Ramos (cell line): ENCODE results near the gene EBF3.

Experiments
- in situ Hi-C: fragments of 300-500 bp; cut with MboI; formaldehyde crosslinking; loops from one replicate; pipeline ENCODE4 v1.14.3; 2022; ENCODE audit warnings: low sequenced_read_pairs; ENCODE audit not compliant: unreplicated experiment

The EBF3 gene

DNA sequence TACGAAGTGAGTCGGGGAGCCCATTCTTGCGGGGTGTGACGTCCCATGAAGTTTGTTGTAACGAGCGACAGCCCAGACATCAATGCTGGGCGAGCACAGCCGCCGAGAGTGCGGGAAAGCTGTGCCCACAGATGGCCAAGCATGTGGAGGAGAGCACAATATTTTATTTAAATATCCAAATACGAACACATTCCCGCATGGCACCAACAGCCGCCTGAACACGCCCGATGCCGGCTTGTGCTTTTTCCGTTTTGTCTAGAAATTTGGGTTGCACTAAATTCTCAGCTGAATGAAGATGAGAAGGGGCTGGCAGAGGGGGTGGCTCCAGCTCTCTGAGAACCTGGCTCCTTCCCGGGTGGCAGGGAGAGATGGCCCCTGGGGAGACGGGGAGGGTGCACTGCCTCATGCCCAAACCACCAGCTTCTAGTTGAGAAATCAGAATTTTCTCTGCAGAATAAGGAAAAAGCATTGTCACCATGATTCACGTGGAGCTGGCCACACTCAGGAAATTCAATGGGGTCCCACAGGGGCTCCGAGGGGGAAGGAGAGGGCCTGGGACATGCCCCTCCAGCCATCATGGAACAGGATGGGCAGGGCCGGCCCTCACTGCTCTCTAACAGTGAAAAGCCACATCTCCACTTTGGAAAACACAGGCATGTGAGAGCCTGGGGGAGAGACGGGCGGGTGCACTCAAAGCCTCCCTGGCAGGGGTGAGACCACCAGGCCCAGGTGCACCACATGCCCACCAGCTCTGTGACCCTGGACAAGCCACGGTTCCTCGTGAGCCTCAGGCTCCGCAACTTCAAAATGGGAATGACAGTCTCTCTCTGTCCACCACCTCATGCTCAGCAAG lies 48.3 kb downstream of the EBF3 start:
- in situ Hi-C loops, result no loop called here

DNA sequence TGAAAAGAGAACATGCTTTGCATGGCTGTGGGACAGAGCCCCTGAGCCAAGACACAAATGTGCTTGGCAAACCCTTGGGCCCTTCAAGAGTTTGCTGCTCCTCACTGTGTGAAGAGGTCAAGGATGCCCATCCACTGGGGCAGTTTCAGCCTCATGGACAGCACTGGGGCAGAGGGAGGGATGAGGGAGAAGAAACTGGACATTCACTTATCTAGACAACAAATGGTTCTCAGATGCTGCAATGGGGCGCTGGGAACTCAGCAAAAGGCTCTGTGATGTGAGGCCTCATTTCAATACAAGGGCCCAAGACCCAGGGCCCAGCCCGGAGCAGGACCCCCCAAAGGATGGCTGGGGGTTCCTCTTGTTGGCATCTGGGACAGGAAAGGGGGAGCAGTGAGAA lies 49.1 kb downstream of the EBF3 start:
- in situ Hi-C loops, result no loop called here

DNA sequence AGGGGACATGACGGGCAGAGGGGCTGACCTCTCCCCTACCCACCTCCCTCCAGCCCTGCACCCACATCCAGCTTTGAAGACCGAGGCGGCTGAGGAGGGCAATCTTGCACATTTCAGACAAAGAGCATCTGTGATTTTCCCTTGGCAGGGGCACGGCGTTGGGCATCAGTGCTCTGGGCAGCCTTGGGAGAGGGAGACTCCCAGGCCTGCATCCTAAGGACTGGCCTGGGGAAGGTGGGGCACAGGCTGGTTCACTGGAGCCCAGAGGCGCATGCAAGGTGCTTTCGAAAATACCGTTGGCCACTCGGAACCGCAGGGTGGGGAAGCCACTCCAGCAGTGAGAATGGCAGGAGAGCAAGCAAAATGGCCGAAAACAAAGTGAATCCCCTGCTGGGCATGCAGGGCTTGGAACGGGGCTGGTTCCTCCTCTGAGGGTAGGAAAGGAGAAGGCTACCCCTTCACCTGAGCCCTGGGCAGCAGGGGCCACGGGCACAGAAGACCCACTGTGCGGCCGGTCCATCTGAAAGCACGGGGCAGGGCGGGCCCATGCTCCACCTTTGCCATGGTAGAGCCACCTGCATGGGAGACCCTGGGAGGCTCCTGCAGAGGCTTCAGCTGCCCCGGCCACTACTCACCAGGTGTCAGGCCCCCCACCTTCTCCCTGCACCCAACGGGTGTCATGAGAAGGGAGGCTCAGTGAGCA lies 49.8 kb downstream of the EBF3 start:
- in situ Hi-C loops, result no loop called here

DNA sequence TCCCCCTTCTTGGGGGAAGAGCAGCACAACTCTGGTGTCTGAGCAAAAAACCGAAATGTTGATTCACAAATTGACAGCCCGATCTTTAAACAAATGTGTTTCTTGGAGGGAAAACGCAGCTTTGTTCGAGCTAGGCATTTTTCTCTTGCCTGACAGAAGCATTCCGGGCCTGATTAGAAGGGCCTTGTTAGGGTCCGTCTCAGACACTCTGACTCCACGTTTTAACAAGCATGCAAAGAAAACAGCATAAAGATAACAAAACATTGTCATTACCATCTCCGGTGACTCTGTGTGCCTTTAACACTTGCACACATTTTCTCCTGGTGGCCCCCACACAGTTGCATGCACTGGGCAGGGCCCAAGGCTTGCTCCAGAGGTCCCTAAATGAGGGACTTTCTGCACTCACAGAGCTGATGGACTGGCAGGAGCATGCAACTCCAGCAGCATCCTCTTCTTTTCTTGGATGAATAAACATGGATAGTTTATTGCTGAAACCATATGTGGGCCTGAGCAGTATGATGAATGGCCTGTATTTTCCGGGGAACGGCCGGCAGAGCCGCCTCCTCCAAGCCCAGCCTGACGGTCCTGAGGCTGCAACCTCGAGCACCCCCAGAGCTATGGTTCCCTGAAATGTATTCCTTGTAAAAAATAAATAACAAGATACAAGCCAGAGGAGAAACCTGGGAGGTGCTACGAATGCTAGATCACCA lies 50.9 kb downstream of the EBF3 start:
- in situ Hi-C loops, result no loop called here

DNA sequence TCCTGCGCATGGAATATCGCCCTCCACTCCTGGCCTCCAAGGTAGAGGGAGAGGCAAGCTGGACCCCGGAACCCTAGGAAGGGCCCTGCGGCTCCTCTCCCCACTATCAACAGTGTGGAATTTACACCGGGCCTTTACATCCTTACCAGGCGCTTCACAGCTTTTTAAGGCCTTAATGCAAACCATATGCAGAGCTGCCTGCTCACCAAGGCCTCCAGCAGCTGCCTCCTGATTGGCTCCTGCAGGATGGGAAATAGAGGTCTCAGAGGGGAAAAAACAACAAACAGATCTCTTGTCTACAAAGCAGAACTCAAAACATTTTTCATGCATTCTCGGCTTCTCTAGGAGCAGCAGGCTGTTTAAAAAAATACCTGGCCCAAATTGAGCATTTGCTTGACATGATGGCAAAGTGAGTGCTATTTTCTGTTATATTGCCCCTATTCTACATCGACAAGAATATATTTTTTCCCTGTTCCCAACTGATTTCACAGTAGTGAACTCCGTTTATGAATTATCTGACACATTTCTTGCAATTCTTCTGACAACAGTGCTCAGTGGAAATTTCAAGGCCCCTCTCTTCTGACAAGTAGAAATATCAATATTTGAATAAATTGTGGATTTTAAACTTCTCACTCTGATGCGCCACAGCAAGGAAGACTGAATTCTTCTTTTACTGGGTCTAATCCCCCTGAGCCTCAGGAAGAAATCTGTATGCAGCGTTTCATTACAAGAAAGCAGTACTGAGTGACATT lies 51.7 kb downstream of the EBF3 start:
- in situ Hi-C loops, result no loop called here

DNA sequence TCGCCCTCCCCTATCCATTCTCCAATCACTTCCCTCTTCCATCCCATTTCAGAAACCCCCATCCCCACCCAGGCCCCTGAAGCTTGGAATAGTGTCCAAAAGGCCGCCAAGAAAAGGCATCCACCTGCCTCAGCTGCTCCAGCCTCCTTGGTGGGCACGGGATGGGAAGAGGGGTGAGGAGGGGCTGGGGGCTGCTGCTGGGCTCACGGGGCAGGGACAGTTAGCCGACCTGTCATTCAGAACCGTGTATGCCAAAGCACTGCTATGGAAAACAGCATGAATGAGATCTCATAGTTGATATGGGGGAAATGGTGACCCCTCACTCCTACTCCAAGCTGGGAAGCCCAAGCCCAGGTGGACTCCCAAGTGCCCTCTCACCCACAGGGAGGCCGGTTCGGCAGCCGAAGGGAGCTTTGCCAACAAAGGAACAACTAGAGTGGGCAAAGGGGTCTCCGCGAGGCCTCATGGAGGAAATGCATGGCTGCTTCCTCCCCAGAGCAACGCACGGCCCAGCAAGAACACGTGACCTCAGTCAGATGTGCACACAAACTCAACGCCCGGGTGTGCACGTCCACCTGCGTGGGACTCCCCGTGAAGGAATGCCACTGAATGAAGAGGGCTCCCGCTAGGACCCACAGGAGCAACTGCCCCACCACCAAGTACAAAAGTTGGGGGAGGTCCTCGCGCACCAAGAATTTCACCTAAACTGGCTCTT lies 52.5 kb downstream of the EBF3 start:
- in situ Hi-C loops, result no loop called here

DNA sequence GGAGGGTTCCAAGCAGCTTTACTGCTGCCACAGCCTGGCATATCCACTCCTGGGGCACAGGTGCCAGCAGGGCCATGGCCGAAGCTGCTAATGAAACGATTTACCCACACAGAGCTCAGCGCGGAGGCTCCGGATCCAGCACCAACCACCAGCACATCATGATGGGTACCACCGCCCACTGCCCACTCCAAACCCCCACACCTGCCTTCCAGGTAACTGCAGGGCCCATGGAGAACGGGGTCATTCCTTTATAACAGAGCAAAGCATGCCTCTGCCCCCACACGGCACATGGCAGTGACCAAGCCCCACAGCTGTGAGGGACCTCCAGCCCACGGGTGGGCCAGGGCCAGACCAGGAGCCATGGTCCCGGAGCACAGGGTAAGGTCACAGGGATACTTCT lies 53.2 kb downstream of the EBF3 start:
- in situ Hi-C loops, result no loop called here

DNA sequence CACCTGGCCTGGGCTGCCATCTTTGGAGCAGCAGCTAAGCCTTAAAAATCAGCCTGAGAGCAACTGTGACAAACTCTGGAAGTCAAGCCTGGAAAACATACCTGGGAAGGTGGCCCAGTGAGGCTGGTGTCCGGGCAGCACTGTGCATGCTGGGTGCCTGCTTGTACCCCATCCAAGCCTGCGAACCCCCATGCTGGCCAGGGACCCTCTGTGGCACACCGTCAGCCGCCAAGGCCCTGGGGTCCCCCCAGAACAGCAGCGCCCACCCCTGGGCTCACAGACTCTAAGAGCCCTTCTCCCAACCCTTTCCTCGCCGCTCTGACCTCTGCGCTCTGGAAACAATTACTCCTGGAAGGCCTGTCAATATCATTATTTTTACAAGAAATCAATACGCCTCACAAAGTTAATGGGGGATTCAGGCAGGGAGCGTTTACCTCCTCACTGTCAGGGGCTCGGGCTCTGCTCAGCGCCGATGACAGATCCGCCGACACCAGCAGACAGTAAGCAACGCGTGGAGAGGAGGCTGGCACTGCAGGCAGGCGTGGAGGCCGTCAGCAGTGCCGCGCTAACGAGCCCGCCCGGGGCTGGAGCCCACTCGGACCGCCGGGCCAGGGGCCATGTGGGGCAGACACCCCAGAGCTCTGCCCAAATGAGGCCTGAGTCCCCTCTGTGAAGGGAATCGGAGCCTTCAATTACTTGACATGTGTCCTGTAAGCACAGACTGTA lies 54.4 kb downstream of the EBF3 start:
- in situ Hi-C loops, result no loop called here

DNA sequence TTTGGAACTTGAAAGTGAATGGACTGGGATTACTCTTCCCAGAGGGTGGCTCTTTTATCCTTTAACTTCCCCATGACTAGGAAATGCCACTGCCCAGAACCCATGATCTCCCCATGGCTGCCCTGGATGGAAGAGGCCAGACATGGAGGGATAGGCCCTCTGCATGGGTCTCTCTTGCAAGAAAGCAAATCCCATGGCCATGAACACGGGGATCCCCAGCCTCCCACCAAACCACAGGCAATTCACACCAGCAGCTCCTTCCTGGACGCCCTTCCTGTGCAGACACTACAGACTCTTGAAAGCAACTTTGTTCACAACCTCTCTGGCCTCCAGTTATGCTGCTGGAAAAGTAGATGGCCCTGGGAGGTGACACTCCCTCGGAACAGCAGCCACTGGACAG lies 55.0 kb downstream of the EBF3 start:
- in situ Hi-C loops, result no loop called here

DNA sequence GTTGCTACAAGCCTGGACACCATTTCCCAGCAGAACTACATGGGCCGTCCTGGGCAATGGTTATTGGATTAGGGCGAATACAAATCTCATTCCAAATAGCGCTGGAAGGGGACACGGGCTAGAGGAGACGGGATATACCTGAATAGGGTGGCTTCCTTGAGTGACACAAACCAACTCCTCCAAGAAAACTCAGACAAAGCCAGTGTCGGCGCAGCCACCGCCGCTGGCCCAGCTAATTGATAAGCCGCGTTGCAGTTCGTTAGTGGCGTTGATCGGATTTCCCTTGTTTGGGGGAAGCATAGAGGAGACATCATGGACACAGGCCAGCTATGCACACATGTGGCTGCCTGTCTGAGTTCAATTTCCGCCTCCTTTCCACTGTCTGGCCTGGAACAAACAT lies 55.7 kb downstream of the EBF3 start:
- in situ Hi-C loops, result no loop called here

DNA sequence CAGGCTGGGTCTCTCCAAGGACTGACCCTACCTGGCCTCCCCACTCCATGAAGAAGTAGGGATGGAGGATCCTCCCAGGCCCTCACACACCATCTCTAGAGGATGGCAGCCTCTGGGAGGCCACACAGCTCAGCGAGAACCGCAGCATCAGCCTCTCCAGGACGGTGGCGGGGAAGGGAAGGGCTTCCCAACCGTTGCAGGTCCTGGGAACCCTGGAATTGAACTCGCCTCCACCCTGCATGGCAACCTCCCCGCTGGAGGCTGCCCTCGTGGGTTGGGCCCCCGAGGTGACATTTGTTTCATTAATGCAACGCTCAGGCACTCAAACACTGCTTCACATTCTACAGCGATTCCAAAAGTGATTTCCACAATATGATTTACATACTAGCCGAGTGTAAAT lies 58.5 kb downstream of the EBF3 start:
- in situ Hi-C loops, result no loop called here

DNA sequence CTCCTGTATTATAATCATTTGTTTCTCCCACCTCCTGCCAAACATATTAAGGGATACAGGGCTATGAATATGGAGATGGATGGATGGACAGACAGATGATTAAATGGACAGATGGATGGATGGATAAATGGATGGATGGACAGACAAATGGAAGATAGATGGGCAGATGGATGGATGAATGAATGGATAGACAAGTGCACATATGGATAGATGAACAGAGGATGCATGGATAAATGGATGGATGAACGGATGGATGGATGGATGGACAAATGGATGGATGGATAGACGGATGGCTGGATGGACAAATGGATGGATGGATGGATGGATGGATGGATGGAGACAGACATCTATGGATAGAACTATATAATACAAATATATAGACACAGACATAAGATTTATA lies 59.8 kb downstream of the EBF3 start:
- in situ Hi-C loops, result no loop called here

DNA sequence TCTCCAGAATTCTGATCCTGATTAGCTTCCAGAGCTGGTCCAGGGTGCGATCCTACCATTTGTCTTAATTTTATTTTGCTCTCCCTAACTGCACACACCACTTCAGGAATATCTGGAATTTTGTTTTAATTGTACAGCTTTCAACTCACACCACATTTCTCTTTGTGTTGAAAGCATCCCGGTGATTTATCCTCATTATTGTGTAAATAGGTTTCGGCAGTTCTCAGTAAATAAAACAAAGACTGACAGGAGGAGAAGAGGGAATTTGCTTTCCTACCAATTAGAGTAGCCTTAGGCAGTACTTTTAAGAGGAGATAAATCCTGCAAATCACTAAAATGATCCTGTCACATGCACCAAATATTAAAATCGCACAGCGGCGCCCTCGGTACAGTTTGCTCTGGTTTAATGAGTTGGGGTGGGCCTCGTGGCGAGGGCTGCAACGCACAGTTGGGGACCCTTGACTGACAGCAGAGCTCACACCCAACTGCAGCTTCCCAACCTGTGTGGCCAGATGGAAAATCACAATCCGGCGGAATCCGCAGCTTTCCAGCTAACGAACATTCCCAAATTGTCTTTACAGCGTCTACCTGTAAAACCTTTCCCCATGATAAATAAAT lies 62.6 kb downstream of the EBF3 start:
- in situ Hi-C loops, result no loop called here

DNA sequence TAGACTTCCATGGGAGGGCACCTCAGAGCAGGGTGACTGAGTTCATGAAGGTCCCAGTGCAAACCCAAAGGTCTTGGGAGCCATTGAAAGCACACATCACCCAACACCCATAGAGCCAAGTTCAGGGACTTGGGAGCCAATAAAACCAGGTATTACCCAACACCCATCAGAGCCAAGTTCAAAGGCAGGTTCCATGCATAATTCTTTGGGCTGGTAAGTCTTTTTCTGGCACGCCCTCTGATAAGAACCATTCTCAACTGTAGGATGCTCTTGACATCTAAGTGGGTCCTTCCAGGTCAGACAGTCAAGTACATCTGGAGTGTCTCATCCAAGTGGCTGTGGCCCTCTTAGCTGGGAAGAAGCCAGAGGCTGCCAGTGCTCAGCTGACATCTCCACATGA lies 63.2 kb downstream of the EBF3 start:
- in situ Hi-C loops, result no loop called here

DNA sequence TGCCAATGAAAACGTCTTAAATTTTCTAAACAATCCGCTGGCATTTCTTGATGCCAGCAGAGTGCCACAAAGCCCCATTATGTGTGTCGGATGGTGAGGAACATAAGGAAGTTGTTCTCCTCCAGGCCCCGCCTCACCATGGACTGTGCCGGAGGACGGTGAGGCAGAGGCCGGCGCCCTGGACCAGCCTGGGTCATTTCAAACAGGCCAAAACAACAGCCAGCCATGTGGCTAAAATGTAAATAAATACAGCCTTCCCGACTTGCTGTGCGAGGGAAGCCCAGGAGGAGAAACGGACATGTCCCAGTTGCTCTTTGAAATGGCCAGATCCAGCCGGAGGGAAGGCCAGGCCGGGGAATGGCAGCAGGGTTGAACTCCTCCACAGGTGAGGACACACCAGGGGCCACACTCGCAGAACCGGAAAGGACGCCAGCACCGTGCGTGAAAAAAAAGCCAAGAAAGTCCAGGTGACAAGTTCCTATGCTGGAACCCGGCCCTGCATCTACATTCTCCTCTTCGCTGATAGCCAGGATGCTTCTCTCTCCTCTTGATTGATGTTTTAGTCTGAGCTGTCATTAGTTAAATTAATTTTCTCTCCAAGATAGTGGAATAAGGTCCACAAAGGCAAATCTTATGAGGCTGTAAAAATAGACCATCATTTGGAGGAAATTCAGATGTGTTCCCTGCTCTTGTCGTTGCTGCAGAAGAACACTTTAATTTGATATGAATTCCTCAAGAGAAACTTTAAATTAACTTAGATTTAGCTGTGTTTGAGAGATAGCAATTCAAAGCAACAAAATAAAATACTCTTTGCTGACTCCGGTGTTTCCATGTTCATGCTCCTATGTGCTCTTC lies 64.6 kb downstream of the EBF3 start:
- in situ Hi-C loops, result loop anchor here (25.0 kb wide), 1 partner anchor 213 kb away; the partner anchor contains the start of gene C10orf143

DNA sequence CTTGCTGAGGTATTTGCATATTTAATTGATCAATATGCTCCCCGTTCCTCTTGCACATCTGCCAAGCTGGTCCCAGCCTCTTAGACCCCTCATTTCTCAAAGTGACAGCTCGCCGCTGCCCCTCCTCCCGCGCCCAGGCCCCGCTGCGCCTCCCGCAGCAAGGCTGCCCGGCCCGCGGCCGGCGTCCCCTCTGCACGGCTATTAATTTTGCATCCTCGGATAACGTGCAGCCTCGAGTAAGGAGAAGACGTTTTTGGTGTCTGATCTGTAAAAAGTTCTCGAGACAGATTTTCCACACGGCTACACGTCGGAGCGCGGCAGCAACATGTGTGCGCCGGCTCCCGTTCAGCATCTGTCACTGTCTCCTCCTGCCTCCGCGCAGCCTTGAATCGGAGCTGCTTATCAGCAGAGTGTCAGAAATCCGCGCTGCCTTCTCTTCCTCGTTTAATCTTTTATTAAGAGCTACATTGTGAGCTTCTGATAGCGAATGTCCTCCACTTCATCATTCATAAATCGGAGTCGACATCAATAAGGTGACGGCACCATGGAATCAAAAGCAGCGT lies 65.3 kb downstream of the EBF3 start:
- in situ Hi-C loops, result loop anchor here (25.0 kb wide), 1 partner anchor 214 kb away; the partner anchor contains the start of gene C10orf143

DNA sequence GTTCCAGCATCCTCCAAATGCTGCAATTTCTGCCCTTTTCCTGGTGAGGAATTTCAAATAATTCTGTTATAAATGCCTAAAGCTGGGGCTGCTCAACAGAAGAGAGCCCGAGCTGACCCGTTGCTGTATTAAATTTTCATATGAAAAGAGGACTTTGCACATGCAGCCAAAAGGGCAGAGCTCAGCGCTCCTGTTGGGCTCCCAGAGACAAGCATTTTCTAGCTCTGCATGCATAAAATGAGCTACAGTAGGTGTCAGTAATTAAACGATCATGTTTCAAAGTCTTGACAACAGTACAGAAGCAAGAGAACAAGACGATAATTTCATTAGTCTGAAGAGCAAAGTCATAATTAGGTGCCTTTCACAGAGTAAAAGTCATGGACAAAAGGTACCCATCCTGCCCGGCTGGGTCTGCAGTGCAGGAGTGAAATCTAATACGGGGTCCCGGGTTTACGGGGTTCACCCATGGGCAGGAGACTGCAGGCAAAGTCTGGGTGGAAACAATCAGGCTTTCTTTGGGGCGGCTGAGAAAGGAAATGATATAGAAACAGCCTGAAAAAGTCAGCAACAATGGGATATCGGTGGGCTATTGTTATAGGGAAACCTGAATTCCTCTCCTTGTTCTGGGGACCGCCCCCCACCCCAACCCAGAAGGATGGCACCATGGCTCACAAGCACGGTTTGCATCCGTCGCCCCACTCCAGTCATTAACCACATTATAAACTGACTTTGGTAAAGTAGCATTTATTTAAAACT lies 66.0 kb downstream of the EBF3 start:
- in situ Hi-C loops, result loop anchor here (25.0 kb wide), 1 partner anchor 214 kb away; the partner anchor contains the start of gene C10orf143
